A549 (cell line): ENCODE measurements around the gene TEX11.

Source experiments
- CHD2 ChIP-seq: fragments of 150-350 bp; IDR thresholded peaks from 2 replicates; pipeline ENCODE4 v1.6.1; 2014; ENCODE audit warnings: low read length; ENCODE audit not compliant: partially characterized antibody
- KDM1A ChIP-seq: fragments of 200-600 bp; sonication (generic); IDR thresholded peaks from 2 replicates; pipeline ENCODE4 v1.6.1; 2016; ENCODE audit warnings: low read depth, mild to moderate bottlenecking
- RAD21 ChIP-seq, 2 experiments: fragments of >200 bp in 1 of 2; sonication (Bioruptor Twin) in 1 of 2; formaldehyde crosslinking in 1 of 2; IDR thresholded peaks in 1 of 2; conservative IDR thresholded peaks in 1 of 2; 2 replicates in 1 of 2; 3 replicates in 1 of 2; pipeline ENCODE4 v1.6.1; 2012 to 2018; ENCODE audit warnings: inconsistent platforms in 1 of 2
- RCOR1 ChIP-seq: fragments of 150-350 bp; IDR thresholded peaks from 2 replicates; pipeline ENCODE4 v1.6.1; 2014; ENCODE audit warnings: antibody characterized with exemption, low read length, low read depth
- RNF2 ChIP-seq: fragments of 200-600 bp; sonication (generic); IDR thresholded peaks from 2 replicates; pipeline ENCODE4 v1.6.1; 2016; ENCODE audit warnings: low read depth, mild to moderate bottlenecking, antibody characterized with exemption, moderate library complexity, borderline replicate concordance
- SMC3 ChIP-seq: fragments of >200 bp; sonication (Bioruptor Twin); formaldehyde crosslinking; IDR thresholded peaks from 3 replicates; pipeline ENCODE4 v1.6.1; 2018; ENCODE audit warnings: inconsistent platforms
- TF ChIP-seq, protein P1 (sequence below): fragments of >200 bp; sonication (Bioruptor Twin); formaldehyde crosslinking; IDR thresholded peaks from 3 replicates; pipeline ENCODE4 v1.5.1; 2016

DNA sequence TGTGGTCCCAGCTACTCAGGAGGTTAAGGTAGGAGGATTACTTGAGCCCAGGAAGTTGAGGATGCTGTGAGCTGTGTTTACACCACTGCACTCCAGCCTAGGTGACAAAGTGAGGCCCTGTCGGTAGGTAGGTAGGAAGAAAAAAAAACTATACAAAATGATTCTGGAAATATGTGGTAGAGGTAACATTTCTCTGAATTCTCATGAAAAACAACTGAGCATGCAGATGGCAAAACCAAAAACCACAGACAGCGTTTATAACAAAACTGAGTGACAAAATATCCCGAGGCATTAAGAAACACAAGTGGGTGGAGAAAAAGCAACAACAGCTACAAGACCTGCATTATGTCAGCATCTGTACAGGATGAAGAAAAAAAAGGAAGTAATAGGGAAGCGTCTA is 252.2 kb downstream of the TEX11 start:
- TF ChIP-seq, protein P1, sequence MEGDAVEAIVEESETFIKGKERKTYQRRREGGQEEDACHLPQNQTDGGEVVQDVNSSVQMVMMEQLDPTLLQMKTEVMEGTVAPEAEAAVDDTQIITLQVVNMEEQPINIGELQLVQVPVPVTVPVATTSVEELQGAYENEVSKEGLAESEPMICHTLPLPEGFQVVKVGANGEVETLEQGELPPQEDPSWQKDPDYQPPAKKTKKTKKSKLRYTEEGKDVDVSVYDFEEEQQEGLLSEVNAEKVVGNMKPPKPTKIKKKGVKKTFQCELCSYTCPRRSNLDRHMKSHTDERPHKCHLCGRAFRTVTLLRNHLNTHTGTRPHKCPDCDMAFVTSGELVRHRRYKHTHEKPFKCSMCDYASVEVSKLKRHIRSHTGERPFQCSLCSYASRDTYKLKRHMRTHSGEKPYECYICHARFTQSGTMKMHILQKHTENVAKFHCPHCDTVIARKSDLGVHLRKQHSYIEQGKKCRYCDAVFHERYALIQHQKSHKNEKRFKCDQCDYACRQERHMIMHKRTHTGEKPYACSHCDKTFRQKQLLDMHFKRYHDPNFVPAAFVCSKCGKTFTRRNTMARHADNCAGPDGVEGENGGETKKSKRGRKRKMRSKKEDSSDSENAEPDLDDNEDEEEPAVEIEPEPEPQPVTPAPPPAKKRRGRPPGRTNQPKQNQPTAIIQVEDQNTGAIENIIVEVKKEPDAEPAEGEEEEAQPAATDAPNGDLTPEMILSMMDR = no peak
- TF ChIP-seq RAD21 (conservative IDR thresholded peaks at IDR 0.05 in 1 of 2, IDR thresholded peaks at IDR 0.05 in 1 of 2) = no peak
- TF ChIP-seq KDM1A = no peak
- TF ChIP-seq SMC3 = no peak
- no peak for TF ChIP-seq CHD2
- TF ChIP-seq RCOR1 = no peak
- TF ChIP-seq RNF2 = no peak
